K562 (cell line): ENCODE data around the gene VPS4A. TPM values are rescaled to one million over a fixed set of nuclear protein-coding genes. Genes with fewer than 3 reads are reported as not detected.
A peak's percentile ranks its signal among the peaks of the same experiment; 100 is the strongest.

Experiments
- CREB1 ChIP-seq, 2 experiments: sonication (generic) in 1 of 2; formaldehyde crosslinking in 1 of 2; IDR thresholded peaks; 2 replicates each; pipeline versions ENCODE4 v1.6.1 to v1.8.0; 2012 to 2022; ENCODE audit warnings: inconsistent platforms in 1 of 2, mild to moderate bottlenecking in 1 of 2, missing genetic modification reagents in 1 of 2, moderate library complexity in 1 of 2
- EGR1 ChIP-seq: fragments of 450-650 bp; conservative IDR thresholded peaks from 2 replicates; pipeline ENCODE4 v1.6.1; 2017; ENCODE audit warnings: mild to moderate bottlenecking
- ETV1 ChIP-seq: fragments of 450-650 bp; conservative IDR thresholded peaks from 2 replicates; pipeline ENCODE4 v1.6.1; 2016; ENCODE audit warnings: missing genetic modification characterization, control low read depth, low read depth, missing compliant biosample characterization
- KDM4B ChIP-seq, 2 experiments: fragments of 450-650 bp in 1 of 2; sonication (generic) in 1 of 2; IDR thresholded peaks; 2 replicates each; pipeline ENCODE4 v1.6.1; 2016 to 2017; ENCODE audit warnings: borderline replicate concordance in 2 of 2, antibody characterized with exemption in 1 of 2, low read depth in 1 of 2, mild to moderate bottlenecking in 1 of 2
- MBD2 ChIP-seq: sonication (generic); IDR thresholded peaks from 2 replicates; pipeline ENCODE4 v1.6.1; 2016; ENCODE audit warnings: low read depth, borderline replicate concordance
- RAD21 ChIP-seq, 2 experiments: fragments of 250-450 bp in 1 of 2; fragments of 450-650 bp in 1 of 2; sonication (Bioruptor Pico) in 1 of 2; formaldehyde crosslinking in 1 of 2; IDR thresholded peaks in 1 of 2; conservative IDR thresholded peaks in 1 of 2; 2 replicates each; pipeline versions ENCODE4 v1.4.0 to v1.8.0; 2020 to 2022; ENCODE audit warnings: mild to moderate bottlenecking in 2 of 2, moderate library complexity in 1 of 2
- RAD51 ChIP-seq: fragments of 450-650 bp; IDR thresholded peaks from 2 replicates; pipeline ENCODE4 v1.7.1; 2016; ENCODE audit warnings: low read depth, mild to moderate bottlenecking, borderline replicate concordance
- RNF2 ChIP-seq: sonication (generic); IDR thresholded peaks from 2 replicates; pipeline ENCODE4 v1.6.1; 2016
- TEAD1 ChIP-seq, 2 experiments: fragments of 450-650 bp in 1 of 2; sonication (generic) in 1 of 2; formaldehyde crosslinking; IDR thresholded peaks; 2 replicates each; pipeline versions ENCODE4 v1.4.0 to v1.8.0; 2020 to 2022; ENCODE audit warnings: mild to moderate bottlenecking in 2 of 2, missing genetic modification reagents in 1 of 2
- ZNF133 ChIP-seq: fragments of 250-450 bp; sonication (Bioruptor Pico); IDR thresholded peaks from 2 replicates; pipeline ENCODE4 v1.4.0; 2020; ENCODE audit warnings: mild to moderate bottlenecking
- ZZZ3 ChIP-seq: fragments of 450-650 bp; IDR thresholded peaks from 2 replicates; pipeline ENCODE4 v1.6.1; 2016; ENCODE audit warnings: antibody characterized with exemption, mild to moderate bottlenecking, moderate library complexity
- polyA plus RNA-seq, 8 experiments: library from polyadenylated mRNA; depleted of rRNA in 4 of 8; stranded (reverse) in 5 of 8; unstranded in 3 of 8; fragments of >200 nt; fragmentation: Nextera tagmentation in 2 of 8; fragmentation: Illumina TruSeq in 1 of 8; extraction: Ambion mirVana in 2 of 8; extraction: Trizol in 1 of 8; gene quantifications; 2 replicates each; pipeline versions ENCODE4 v1.2.1 to v1.2.3, GENCODE V29; 2011 to 2014; ENCODE audit warnings: inconsistent platforms in 1 of 8, missing spikeins in 1 of 8
- total RNA-seq, 7 experiments: library from RNA; depleted of rRNA in 6 of 7; stranded (reverse); fragments of >200 nt in 6 of 7; fragmentation: Illumina TruSeq in 2 of 7; extraction: Trizol in 2 of 7; gene quantifications; 2 replicates each; pipeline versions ENCODE4 v1.2.1 to v1.2.3, GENCODE V29; 2011 to 2021; ENCODE audit warnings: low replicate concordance in 1 of 7
- TF ChIP-seq, protein P1 (sequence below): fragments of 450-650 bp; IDR thresholded peaks from 2 replicates; pipeline ENCODE4 v1.6.1; 2018; ENCODE audit not compliant: partially characterized antibody
- TF ChIP-seq, protein P2 (sequence below): fragments of 450-650 bp; IDR thresholded peaks from 2 replicates; pipeline ENCODE4 v1.6.1; 2017; ENCODE audit warnings: mild to moderate bottlenecking, moderate library complexity
- TF ChIP-seq, protein P3 (sequence below), 2 experiments: IDR thresholded peaks; 2 replicates each; pipeline ENCODE4 v1.6.1; 2011; ENCODE audit warnings: borderline replicate concordance in 1 of 2, control low read depth in 1 of 2, low read depth in 1 of 2, low read length in 1 of 2, mild to moderate bottlenecking in 1 of 2, mixed read lengths in 1 of 2, moderate library complexity in 1 of 2; ENCODE audit not compliant: insufficient read depth in 1 of 2, insufficient read length in 1 of 2, poor library complexity in 1 of 2, severe bottlenecking in 1 of 2; ENCODE audit errors: extremely low read depth in 1 of 2
- TF ChIP-seq, protein P4 (sequence below): fragments of 450-650 bp; IDR thresholded peaks from one replicate; pipeline ENCODE4 v1.6.1; 2018; ENCODE audit warnings: mild to moderate bottlenecking, moderate library complexity; ENCODE audit not compliant: partially characterized antibody
- TF ChIP-seq, protein P5 (sequence below): sonication (generic); formaldehyde crosslinking; IDR thresholded peaks from 2 replicates; pipeline ENCODE4 v1.8.0; 2023; ENCODE audit warnings: mild to moderate bottlenecking, missing genetic modification reagents

The VPS4A gene
- total and polyA plus RNA-seq, 9 of the 15 experiments (the other 6 are each of a cell fraction or from before 2014, with no cell fraction given), result 7.6 to 45.4 (median 29.9) TPM

DNA sequence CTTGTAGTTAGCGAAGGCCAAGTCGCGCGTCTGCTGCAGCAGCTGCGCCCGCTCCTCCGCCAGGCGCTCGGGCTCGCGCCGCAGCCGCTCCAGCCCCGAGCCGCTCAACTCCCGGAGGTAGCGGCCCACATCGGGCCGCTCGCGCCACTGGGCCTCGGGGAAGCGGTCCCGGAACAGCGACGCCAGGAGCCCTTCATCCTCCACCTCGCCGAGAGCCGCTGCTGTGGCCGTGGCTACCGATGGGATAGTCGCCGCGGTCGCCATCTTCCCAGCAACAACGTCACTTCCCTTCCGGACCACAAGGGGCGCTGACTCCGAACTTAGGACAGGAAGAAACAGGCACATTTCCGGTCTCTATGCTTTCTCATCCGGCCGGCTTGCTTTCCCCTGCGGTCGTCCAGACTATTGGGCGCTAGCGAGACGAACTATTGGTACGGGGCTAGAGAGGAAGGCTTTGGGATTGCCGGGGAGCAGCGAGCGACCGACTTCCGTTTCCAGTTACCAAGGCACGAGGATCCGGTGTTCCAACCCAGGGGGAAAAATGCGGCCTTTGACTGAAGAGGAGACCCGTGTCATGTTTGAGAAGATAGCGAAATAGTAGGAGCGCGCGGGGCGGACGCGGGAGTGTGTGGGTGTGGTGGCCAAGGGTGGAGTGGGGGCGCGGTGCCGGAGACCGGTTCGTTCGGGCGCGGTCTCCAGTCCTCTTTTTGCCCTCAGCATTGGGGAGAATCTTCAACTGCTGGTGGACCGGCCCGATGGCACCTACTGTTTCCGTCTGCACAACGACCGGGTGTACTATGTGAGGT lies 28.3 kb downstream of the VPS4A start, which contains the start of the genes COG8 and NIP7 (continued):
- TF ChIP-seq, protein P1, sequence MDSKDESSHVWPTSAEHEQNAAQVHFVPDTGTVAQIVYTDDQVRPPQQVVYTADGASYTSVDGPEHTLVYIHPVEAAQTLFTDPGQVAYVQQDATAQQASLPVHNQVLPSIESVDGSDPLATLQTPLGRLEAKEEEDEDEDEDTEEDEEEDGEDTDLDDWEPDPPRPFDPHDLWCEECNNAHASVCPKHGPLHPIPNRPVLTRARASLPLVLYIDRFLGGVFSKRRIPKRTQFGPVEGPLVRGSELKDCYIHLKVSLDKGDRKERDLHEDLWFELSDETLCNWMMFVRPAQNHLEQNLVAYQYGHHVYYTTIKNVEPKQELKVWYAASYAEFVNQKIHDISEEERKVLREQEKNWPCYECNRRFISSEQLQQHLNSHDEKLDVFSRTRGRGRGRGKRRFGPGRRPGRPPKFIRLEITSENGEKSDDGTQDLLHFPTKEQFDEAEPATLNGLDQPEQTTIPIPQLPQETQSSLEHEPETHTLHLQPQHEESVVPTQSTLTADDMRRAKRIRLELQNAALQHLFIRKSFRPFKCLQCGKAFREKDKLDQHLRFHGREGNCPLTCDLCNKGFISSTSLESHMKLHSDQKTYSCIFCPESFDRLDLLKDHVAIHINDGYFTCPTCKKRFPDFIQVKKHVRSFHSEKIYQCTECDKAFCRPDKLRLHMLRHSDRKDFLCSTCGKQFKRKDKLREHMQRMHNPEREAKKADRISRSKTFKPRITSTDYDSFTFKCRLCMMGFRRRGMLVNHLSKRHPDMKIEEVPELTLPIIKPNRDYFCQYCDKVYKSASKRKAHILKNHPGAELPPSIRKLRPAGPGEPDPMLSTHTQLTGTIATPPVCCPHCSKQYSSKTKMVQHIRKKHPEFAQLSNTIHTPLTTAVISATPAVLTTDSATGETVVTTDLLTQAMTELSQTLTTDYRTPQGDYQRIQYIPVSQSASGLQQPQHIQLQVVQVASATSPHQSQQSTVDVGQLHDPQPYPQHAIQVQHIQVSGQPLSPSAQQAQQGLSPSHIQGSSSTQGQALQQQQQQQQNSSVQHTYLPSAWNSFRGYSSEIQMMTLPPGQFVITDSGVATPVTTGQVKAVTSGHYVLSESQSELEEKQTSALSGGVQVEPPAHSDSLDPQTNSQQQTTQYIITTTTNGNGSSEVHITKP, result peak; percentile 52
- TF ChIP-seq, protein P2, sequence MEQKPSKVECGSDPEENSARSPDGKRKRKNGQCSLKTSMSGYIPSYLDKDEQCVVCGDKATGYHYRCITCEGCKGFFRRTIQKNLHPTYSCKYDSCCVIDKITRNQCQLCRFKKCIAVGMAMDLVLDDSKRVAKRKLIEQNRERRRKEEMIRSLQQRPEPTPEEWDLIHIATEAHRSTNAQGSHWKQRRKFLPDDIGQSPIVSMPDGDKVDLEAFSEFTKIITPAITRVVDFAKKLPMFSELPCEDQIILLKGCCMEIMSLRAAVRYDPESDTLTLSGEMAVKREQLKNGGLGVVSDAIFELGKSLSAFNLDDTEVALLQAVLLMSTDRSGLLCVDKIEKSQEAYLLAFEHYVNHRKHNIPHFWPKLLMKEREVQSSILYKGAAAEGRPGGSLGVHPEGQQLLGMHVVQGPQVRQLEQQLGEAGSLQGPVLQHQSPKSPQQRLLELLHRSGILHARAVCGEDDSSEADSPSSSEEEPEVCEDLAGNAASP, result no peak
- TF ChIP-seq, protein P3, sequence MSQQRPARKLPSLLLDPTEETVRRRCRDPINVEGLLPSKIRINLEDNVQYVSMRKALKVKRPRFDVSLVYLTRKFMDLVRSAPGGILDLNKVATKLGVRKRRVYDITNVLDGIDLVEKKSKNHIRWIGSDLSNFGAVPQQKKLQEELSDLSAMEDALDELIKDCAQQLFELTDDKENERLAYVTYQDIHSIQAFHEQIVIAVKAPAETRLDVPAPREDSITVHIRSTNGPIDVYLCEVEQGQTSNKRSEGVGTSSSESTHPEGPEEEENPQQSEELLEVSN (IDR thresholded peaks at IDR 0.05; ENCODE audit: borderline replicate concordance in 1 of 2, extremely low read depth in 1 of 2, insufficient read depth in 1 of 2, insufficient read length in 1 of 2, low read depth in 1 of 2, low read length in 1 of 2, poor library complexity in 1 of 2, severe bottlenecking in 1 of 2), result peak; percentile 34 to 64
- TF ChIP-seq ZNF133 (CRISPR knock-in tag), result no peak
- peak; percentile 88 for TF ChIP-seq CREB1 (IDR thresholded peaks at IDR 0.05)
- peak; percentile 93 for TF ChIP-seq CREB1 (CRISPR knock-in tag; IDR thresholded peaks at IDR 0.05)
- peak; percentile 92 for TF ChIP-seq MBD2
- peak; percentile 61 for TF ChIP-seq RNF2
- peak; percentile 90 for TF ChIP-seq ZZZ3
- peak; percentile 98 for TF ChIP-seq ETV1 (tag)
- peak; percentile 30; the same call in 1 of the 2 replicates for TF ChIP-seq RAD51
- peak in 1 of 2 experiments; percentile 8; a peak in 1 of 4 replicates for TF ChIP-seq RAD21 (CRISPR knock-in tag; conservative IDR thresholded peaks at IDR 0.05 in 1 of 2, IDR thresholded peaks at IDR 0.05 in 1 of 2)
- peak; percentile 70 for TF ChIP-seq EGR1
- TF ChIP-seq, protein P4, sequence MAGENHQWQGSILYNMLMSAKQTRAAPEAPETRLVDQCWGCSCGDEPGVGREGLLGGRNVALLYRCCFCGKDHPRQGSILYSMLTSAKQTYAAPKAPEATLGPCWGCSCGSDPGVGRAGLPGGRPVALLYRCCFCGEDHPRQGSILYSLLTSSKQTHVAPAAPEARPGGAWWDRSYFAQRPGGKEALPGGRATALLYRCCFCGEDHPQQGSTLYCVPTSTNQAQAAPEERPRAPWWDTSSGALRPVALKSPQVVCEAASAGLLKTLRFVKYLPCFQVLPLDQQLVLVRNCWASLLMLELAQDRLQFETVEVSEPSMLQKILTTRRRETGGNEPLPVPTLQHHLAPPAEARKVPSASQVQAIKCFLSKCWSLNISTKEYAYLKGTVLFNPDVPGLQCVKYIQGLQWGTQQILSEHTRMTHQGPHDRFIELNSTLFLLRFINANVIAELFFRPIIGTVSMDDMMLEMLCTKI, result no peak
- peak in 1 of 2 experiments; percentile 72; a peak in 1 of 4 replicates for TF ChIP-seq TEAD1 (CRISPR knock-in tag; IDR thresholded peaks at IDR 0.05)
- TF ChIP-seq KDM4B (IDR thresholded peaks at IDR 0.05; ENCODE audit: borderline replicate concordance in 2 of 2, low read depth in 1 of 2), result peak in 1 of 2 experiments; percentile 74; a peak in 1 of 4 replicates
- TF ChIP-seq, protein P5, sequence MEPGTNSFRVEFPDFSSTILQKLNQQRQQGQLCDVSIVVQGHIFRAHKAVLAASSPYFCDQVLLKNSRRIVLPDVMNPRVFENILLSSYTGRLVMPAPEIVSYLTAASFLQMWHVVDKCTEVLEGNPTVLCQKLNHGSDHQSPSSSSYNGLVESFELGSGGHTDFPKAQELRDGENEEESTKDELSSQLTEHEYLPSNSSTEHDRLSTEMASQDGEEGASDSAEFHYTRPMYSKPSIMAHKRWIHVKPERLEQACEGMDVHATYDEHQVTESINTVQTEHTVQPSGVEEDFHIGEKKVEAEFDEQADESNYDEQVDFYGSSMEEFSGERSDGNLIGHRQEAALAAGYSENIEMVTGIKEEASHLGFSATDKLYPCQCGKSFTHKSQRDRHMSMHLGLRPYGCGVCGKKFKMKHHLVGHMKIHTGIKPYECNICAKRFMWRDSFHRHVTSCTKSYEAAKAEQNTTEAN (CRISPR knock-in tag), result no peak
